ENCODE data around the gene WDR37.

Gene WDR37

GRCh38 chr10:1093696-1094095 lies 37.5 kb downstream of the WDR37 start (continued):
- TF ChIP-seq, protein P1, sequence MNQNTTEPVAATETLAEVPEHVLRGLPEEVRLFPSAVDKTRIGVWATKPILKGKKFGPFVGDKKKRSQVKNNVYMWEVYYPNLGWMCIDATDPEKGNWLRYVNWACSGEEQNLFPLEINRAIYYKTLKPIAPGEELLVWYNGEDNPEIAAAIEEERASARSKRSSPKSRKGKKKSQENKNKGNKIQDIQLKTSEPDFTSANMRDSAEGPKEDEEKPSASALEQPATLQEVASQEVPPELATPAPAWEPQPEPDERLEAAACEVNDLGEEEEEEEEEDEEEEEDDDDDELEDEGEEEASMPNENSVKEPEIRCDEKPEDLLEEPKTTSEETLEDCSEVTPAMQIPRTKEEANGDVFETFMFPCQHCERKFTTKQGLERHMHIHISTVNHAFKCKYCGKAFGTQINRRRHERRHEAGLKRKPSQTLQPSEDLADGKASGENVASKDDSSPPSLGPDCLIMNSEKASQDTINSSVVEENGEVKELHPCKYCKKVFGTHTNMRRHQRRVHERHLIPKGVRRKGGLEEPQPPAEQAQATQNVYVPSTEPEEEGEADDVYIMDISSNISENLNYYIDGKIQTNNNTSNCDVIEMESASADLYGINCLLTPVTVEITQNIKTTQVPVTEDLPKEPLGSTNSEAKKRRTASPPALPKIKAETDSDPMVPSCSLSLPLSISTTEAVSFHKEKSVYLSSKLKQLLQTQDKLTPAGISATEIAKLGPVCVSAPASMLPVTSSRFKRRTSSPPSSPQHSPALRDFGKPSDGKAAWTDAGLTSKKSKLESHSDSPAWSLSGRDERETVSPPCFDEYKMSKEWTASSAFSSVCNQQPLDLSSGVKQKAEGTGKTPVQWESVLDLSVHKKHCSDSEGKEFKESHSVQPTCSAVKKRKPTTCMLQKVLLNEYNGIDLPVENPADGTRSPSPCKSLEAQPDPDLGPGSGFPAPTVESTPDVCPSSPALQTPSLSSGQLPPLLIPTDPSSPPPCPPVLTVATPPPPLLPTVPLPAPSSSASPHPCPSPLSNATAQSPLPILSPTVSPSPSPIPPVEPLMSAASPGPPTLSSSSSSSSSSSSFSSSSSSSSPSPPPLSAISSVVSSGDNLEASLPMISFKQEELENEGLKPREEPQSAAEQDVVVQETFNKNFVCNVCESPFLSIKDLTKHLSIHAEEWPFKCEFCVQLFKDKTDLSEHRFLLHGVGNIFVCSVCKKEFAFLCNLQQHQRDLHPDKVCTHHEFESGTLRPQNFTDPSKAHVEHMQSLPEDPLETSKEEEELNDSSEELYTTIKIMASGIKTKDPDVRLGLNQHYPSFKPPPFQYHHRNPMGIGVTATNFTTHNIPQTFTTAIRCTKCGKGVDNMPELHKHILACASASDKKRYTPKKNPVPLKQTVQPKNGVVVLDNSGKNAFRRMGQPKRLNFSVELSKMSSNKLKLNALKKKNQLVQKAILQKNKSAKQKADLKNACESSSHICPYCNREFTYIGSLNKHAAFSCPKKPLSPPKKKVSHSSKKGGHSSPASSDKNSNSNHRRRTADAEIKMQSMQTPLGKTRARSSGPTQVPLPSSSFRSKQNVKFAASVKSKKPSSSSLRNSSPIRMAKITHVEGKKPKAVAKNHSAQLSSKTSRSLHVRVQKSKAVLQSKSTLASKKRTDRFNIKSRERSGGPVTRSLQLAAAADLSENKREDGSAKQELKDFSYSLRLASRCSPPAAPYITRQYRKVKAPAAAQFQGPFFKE (tag by site-specific recombination; IDR thresholded peaks at IDR 0.05; ENCODE audit: borderline replicate concordance), result no peak
- TF ChIP-seq KLF10 (tag by site-specific recombination; IDR thresholded peaks at IDR 0.05), result no peak

- Histone ChIP-seq H3K36me3 (ENCODE audit: control insufficient read depth in 2 of 2, insufficient read depth in 1 of 2, low read length in 2 of 2) (peaks cover 19 to 74% of the 10 kb centered on the region in 2 experiments), H3K27ac (ENCODE audit: extremely low read depth, low read depth, low read length) (no peak overlapping the region), H3K4me1 (ENCODE audit: control insufficient read depth, insufficient read depth, low read length) (no peaks in the 10 kb centered on the region), H3K9me3 (ENCODE audit: control insufficient read depth, insufficient read depth, low read depth, low read length) (no peaks in the 10 kb centered on the region), H3K4me3 (ENCODE audit: low read depth, low read length) (no peak overlapping the region)
- TF ChIP-seq ZNF639 (tag by site-specific recombination; IDR thresholded peaks at IDR 0.05) (no peak), EGR2 (tag by site-specific recombination; IDR thresholded peaks at IDR 0.05; ENCODE audit: low read depth) (peak; percentile 47), ZBTB20 (tag by site-specific recombination; IDR thresholded peaks at IDR 0.05) (no peak), SCRT1 (tag by site-specific recombination; IDR thresholded peaks at IDR 0.05; ENCODE audit: borderline replicate concordance) (peak; percentile 56; the same call in 1 of the 2 replicates), ZNF629 (tag by site-specific recombination; IDR thresholded peaks at IDR 0.05) (peak; percentile 57), ZNF10 (tag by site-specific recombination; IDR thresholded peaks at IDR 0.05) (no peak), ZNF561 (tag by site-specific recombination; IDR thresholded peaks at IDR 0.05; ENCODE audit: borderline replicate concordance) (no peak), ZFHX2 (tag by site-specific recombination; conservative IDR thresholded peaks at IDR 0.05) (0 out of 2 replicates have a peak, but pooled peaks have one; percentile 8), ZNF18 (tag by site-specific recombination; IDR thresholded peaks at IDR 0.05) (no peak), ZNF76 (tag by site-specific recombination; IDR thresholded peaks at IDR 0.05; ENCODE audit: borderline replicate concordance, low read depth) (no peak), SCRT2 (tag by site-specific recombination; IDR thresholded peaks at IDR 0.05) (peak; percentile 82), PRDM1 (tag by site-specific recombination; IDR thresholded peaks at IDR 0.05) (peak; percentile 27; the same call in 1 of the 2 replicates)
- TF ChIP-seq, protein P2, sequence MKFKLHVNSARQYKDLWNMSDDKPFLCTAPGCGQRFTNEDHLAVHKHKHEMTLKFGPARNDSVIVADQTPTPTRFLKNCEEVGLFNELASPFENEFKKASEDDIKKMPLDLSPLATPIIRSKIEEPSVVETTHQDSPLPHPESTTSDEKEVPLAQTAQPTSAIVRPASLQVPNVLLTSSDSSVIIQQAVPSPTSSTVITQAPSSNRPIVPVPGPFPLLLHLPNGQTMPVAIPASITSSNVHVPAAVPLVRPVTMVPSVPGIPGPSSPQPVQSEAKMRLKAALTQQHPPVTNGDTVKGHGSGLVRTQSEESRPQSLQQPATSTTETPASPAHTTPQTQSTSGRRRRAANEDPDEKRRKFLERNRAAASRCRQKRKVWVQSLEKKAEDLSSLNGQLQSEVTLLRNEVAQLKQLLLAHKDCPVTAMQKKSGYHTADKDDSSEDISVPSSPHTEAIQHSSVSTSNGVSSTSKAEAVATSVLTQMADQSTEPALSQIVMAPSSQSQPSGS (tag by site-specific recombination; IDR thresholded peaks at IDR 0.05; ENCODE audit: low read depth), result peak; percentile 97
- TF ChIP-seq, protein P3, sequence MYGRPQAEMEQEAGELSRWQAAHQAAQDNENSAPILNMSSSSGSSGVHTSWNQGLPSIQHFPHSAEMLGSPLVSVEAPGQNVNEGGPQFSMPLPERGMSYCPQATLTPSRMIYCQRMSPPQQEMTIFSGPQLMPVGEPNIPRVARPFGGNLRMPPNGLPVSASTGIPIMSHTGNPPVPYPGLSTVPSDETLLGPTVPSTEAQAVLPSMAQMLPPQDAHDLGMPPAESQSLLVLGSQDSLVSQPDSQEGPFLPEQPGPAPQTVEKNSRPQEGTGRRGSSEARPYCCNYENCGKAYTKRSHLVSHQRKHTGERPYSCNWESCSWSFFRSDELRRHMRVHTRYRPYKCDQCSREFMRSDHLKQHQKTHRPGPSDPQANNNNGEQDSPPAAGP (tag by site-specific recombination; IDR thresholded peaks at IDR 0.05), result peak; percentile 66
- TF ChIP-seq, protein P4, sequence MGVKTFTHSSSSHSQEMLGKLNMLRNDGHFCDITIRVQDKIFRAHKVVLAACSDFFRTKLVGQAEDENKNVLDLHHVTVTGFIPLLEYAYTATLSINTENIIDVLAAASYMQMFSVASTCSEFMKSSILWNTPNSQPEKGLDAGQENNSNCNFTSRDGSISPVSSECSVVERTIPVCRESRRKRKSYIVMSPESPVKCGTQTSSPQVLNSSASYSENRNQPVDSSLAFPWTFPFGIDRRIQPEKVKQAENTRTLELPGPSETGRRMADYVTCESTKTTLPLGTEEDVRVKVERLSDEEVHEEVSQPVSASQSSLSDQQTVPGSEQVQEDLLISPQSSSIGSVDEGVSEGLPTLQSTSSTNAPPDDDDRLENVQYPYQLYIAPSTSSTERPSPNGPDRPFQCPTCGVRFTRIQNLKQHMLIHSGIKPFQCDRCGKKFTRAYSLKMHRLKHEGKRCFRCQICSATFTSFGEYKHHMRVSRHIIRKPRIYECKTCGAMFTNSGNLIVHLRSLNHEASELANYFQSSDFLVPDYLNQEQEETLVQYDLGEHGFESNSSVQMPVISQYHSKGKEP (tag by site-specific recombination; IDR thresholded peaks at IDR 0.05), result no peak
- TF ChIP-seq, protein P5, sequence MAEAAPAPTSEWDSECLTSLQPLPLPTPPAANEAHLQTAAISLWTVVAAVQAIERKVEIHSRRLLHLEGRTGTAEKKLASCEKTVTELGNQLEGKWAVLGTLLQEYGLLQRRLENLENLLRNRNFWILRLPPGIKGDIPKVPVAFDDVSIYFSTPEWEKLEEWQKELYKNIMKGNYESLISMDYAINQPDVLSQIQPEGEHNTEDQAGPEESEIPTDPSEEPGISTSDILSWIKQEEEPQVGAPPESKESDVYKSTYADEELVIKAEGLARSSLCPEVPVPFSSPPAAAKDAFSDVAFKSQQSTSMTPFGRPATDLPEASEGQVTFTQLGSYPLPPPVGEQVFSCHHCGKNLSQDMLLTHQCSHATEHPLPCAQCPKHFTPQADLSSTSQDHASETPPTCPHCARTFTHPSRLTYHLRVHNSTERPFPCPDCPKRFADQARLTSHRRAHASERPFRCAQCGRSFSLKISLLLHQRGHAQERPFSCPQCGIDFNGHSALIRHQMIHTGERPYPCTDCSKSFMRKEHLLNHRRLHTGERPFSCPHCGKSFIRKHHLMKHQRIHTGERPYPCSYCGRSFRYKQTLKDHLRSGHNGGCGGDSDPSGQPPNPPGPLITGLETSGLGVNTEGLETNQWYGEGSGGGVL (tag by site-specific recombination; IDR thresholded peaks at IDR 0.05), result peak; percentile 74; the same call in 1 of the 2 replicates
- POLR2A ChIA-PET, result no interaction called here
- CTCF ChIA-PET, result no interaction called here
Measured at GRCh38 chr10:1094112-1095057, 38.2 kb downstream of the WDR37 start.

All from HEK293 (cell line).